ENCODE data around the gene HAGHL. TPM values are rescaled to one million over a fixed set of nuclear protein-coding genes. Genes with fewer than 3 reads are reported as not detected.

The HAGHL gene
- total and polyA plus RNA-seq, 2 donors (not counting 3 experiments of a cell fraction or from before 2014, with no cell fraction given) = 6.3 to 6.8 TPM

DNA sequence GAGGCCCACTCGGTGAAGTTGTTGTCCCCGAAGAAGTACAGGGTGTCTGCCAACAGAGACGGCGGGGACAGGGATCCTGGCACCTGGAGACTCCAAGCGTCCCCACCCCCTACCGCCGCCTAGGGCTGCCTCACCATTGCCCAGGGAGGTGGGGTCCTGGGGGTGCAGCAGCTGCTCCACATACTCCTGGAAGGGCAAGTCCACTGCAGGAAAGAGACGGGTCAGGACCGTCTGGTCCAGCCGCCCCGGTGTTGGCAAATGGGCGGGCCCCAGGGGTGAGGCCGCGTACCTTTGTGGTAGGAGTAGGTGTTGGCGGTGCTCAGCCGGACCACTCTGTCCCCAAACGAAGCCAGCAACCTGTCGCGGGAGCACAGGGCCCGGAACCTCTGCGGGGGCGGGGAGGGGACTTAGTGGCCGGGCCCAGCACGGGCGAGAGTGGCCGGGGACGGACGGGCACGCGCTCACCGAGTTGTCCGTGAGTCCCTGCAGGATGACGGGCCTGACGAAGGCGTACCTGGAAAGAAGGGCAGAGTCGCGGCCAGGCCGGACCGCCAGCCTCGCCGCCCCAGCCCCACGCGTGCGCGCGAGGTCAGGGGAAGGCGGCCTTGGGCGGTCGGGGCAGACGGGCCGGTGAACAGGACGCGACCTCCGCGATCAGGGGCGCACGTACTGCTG is 43.4 kb upstream of the HAGHL start:
- peak overlapping the region; percentile 35 for H3K27ac ChIP-seq (ENCODE audit: insufficient read depth, low read depth, low read length)
- no peak for TF ChIP-seq MYC (IDR thresholded peaks at IDR 0.05; ENCODE audit: low read depth, low read length)
- TF ChIP-seq POLR2A (IDR thresholded peaks at IDR 0.05; ENCODE audit: low read depth, low read length) = no peak
- no peak for TF ChIP-seq JUN (IDR thresholded peaks at IDR 0.05; ENCODE audit: borderline replicate concordance, insufficient read depth, insufficient read length, low read depth)
- no peak for TF ChIP-seq FOS (IDR thresholded peaks at IDR 0.05; ENCODE audit: borderline replicate concordance, insufficient read depth, low read length)
- no peak for TF ChIP-seq MAX (IDR thresholded peaks at IDR 0.05; ENCODE audit: insufficient read depth, insufficient read length)
- no peak for TF ChIP-seq EZH2 (IDR thresholded peaks at IDR 0.05; ENCODE audit: borderline replicate concordance, low read depth, low read length, severe bottlenecking)
- TF ChIP-seq CTCF (IDR thresholded peaks at IDR 0.05; ENCODE audit: extremely low read depth in 1 of 2, insufficient read depth in 1 of 2, low read depth in 1 of 2, low read length in 2 of 2) = no peak
- TF ChIP-seq GATA2 (IDR thresholded peaks at IDR 0.05; ENCODE audit: insufficient read depth, insufficient read length, low read depth, low read length) = no peak
- TF ChIP-seq POLR2AphosphoS5 (IDR thresholded peaks at IDR 0.05; ENCODE audit: insufficient read depth, low read depth, low read length) = no peak
- H3K27me3 ChIP-seq (ENCODE audit: control insufficient read depth in 2 of 2, insufficient read depth in 2 of 2, low read length in 2 of 2) = no peaks in the 10 kb centered on the region

More for the DNA sequence above, 43.4 kb upstream of the HAGHL start:
- intact Hi-C loops (cut with micrococcal nuclease) = no loop called here
- Histone ChIP-seq H3K4me2 (ENCODE audit: insufficient read depth, low read length) (peak overlapping the region; percentile 29), H2AFZ (ENCODE audit: low read depth, low read length) (no peak overlapping the region), H3K36me3 (ENCODE audit: control insufficient read depth in 2 of 2, extremely low read depth in 1 of 2, insufficient read depth in 2 of 2, low read length in 2 of 2) (peaks cover 7 to 22% of the 10 kb centered on the region in 2 experiments), H3K79me2 (ENCODE audit: control insufficient read depth, insufficient read depth, low read length) (peaks cover 31% of the 10 kb centered on the region), H3K9me1 (replicated peaks; ENCODE audit: control insufficient read depth, extremely low read depth, insufficient read depth, low read length) (no peaks in the 10 kb centered on the region), H3K9me3 (replicated peaks; ENCODE audit: control insufficient read depth, insufficient read depth, low read length) (no peaks in the 10 kb centered on the region), H3K9ac (replicated peaks; ENCODE audit: extremely low read depth, insufficient read depth, low read length) (no peak overlapping the region), H4K20me1 (replicated peaks; ENCODE audit: control insufficient read depth, extremely low read depth, insufficient read depth, low read length) (no peaks in the 10 kb centered on the region), H3K4me1 (ENCODE audit: control insufficient read depth, extremely low read depth, insufficient read depth, low read length) (peaks cover 20% of the 10 kb centered on the region), H3K4me3 (replicated peaks in 1 of 3; ENCODE audit: insufficient read depth in 1 of 3, low read depth in 1 of 3, low read length in 3 of 3) (peak overlapping the region in 2 of 3 experiments; percentile 5 to 71)
- CTCF ChIA-PET = no interaction called here
- dilution Hi-C loops (cut with MboI; ENCODE audit: extremely low pct_ligation_motif_present, low sequenced_read_pairs) = no loop called here
- FAIRE-seq (no peak), DNase-seq (ENCODE audit: low read depth, low spot score) (no peak)
- POLR2A ChIA-PET = no interaction called here
- no TSS peak for BruUV-seq (replicated peaks)
